ENCODE measurements around the gene SLC1A2.

The SLC1A2 gene

GRCh38 chr11:35302398-35302797 is 117.0 kb downstream of the SLC1A2 start:
- no peak for DNase-seq (ENCODE audit: low read depth)

GRCh38 chr11:35298369-35298768 is 121.0 kb downstream of the SLC1A2 start:
- no peak for DNase-seq (ENCODE audit: low read depth)

GRCh38 chr11:35295751-35296150 is 123.6 kb downstream of the SLC1A2 start:
- DNase-seq (ENCODE audit: low read depth) = no peak

- no peak for DNase-seq (ENCODE audit: low read depth)
Measured at GRCh38 chr11:35293699-35294098, 125.7 kb downstream of the SLC1A2 start.

- no peak for DNase-seq (ENCODE audit: low read depth)
Measured at GRCh38 chr11:35293035-35293434, 126.3 kb downstream of the SLC1A2 start.

- DNase-seq (ENCODE audit: low read depth) = no peak
Measured at GRCh38 chr11:35292279-35292678, 127.1 kb downstream of the SLC1A2 start.

GRCh38 chr11:35290876-35291275 is 128.5 kb downstream of the SLC1A2 start:
- DNase-seq (ENCODE audit: low read depth) = no peak

- no peak for DNase-seq (ENCODE audit: low read depth)
Measured at GRCh38 chr11:35289821-35290220, 129.5 kb downstream of the SLC1A2 start.

GRCh38 chr11:35288817-35289541 is 130.4 kb downstream of the SLC1A2 start:
- DNase-seq (ENCODE audit: low read depth) = no peak

GRCh38 chr11:35288309-35288708 is 131.0 kb downstream of the SLC1A2 start:
- no peak for DNase-seq (ENCODE audit: low read depth)

- DNase-seq (ENCODE audit: low read depth) = no peak
Measured at GRCh38 chr11:35287344-35287890, 131.9 kb downstream of the SLC1A2 start.

- DNase-seq (ENCODE audit: low read depth) = no peak
Measured at GRCh38 chr11:35286126-35286525, 133.2 kb downstream of the SLC1A2 start.

GRCh38 chr11:35285471-35285870 is 133.9 kb downstream of the SLC1A2 start:
- no peak for DNase-seq (ENCODE audit: low read depth)

GRCh38 chr11:35282221-35282882 is 137.0 kb downstream of the SLC1A2 start:
- no peak for DNase-seq (ENCODE audit: low read depth)

- no peak for DNase-seq (ENCODE audit: low read depth)
Measured at GRCh38 chr11:35281169-35281688, 138.1 kb downstream of the SLC1A2 start.

GRCh38 chr11:35280727-35281126 is 138.6 kb downstream of the SLC1A2 start:
- DNase-seq (ENCODE audit: low read depth) = no peak

GRCh38 chr11:35277827-35278226 is 141.5 kb downstream of the SLC1A2 start:
- no peak for DNase-seq (ENCODE audit: low read depth)

- DNase-seq (ENCODE audit: low read depth) = no peak
Measured at GRCh38 chr11:35276396-35277145, 142.8 kb downstream of the SLC1A2 start.

- DNase-seq (ENCODE audit: low read depth) = no peak
Measured at GRCh38 chr11:35275786-35276170, 143.6 kb downstream of the SLC1A2 start.

- DNase-seq (ENCODE audit: low read depth) = no peak
Measured at GRCh38 chr11:35274909-35275785, 144.2 kb downstream of the SLC1A2 start.

- peak; percentile 7 for DNase-seq (ENCODE audit: low read depth)
Measured at GRCh38 chr11:35272391-35272902, 146.9 kb downstream of the SLC1A2 start.
